Liver (tissue), 9 donors: Measurements from ENCODE around the gene APELA. TPM values are rescaled to one million over a fixed set of nuclear protein-coding genes. Genes with fewer than 3 reads are reported as not detected.

Experiments used
- DNase-seq: peaks from one replicate; pipeline ENCODE4 v3.0.0-alpha.2; 2017; ENCODE audit warnings: low spot score
- H3K27ac ChIP-seq, 2 donors: one replicate each; pipeline ENCODE4 v1.7.0; 2013; ENCODE audit warnings: inconsistent platforms in 2 of 2, low read length in 2 of 2, control low read depth in 1 of 2, low read depth in 1 of 2, mild to moderate bottlenecking in 1 of 2
- H3K27me3 ChIP-seq, 4 donors: one replicate each; pipeline versions ENCODE4 v1.6.1 to v1.7.0; 2013; ENCODE audit warnings: low read length in 3 of 4, inconsistent platforms in 1 of 4, mild to moderate bottlenecking in 1 of 4, moderate library complexity in 1 of 4; ENCODE audit not compliant: control insufficient read depth in 4 of 4, insufficient read depth in 4 of 4
- H3K36me3 ChIP-seq, 4 donors: one replicate each; pipeline versions ENCODE4 v1.6.1 to v1.7.0; 2013; ENCODE audit warnings: low read length in 3 of 4, mild to moderate bottlenecking in 3 of 4, low read depth in 1 of 4, moderate library complexity in 1 of 4; ENCODE audit not compliant: control insufficient read depth in 4 of 4, insufficient read depth in 3 of 4
- H3K4me1 ChIP-seq, 4 donors: one replicate each; pipeline versions ENCODE4 v1.6.1 to v1.7.0; 2013; ENCODE audit warnings: low read length in 3 of 4, mild to moderate bottlenecking in 3 of 4, moderate library complexity in 1 of 4; ENCODE audit not compliant: control insufficient read depth in 4 of 4, insufficient read depth in 4 of 4
- H3K4me3 ChIP-seq, 3 donors: one replicate each; pipeline versions ENCODE4 v1.6.1 to v1.7.0; 2013; ENCODE audit warnings: low read length in 3 of 3, control low read depth in 1 of 3, low read depth in 1 of 3, mild to moderate bottlenecking in 1 of 3
- H3K9ac ChIP-seq, 2 donors: one replicate each; pipeline ENCODE4 v1.7.0; 2013; ENCODE audit warnings: low read length in 2 of 2, mild to moderate bottlenecking in 2 of 2, moderate library complexity in 2 of 2, control low read depth in 1 of 2, low read depth in 1 of 2
- H3K9me3 ChIP-seq, 4 donors: one replicate each; pipeline versions ENCODE4 v1.6.1 to v1.7.0; 2013; ENCODE audit warnings: low read length in 3 of 4; ENCODE audit not compliant: control insufficient read depth in 4 of 4
- ATF3 ChIP-seq: IDR thresholded peaks from 2 replicates; pipeline ENCODE4 v1.6.1; 2016; ENCODE audit warnings: antibody characterized with exemption
- EGR1 ChIP-seq, 2 donors: IDR thresholded peaks; 2 replicates each; pipeline ENCODE4 v1.6.1; 2016 to 2018; ENCODE audit warnings: antibody characterized with exemption in 2 of 2, low read depth in 2 of 2
- GABPA ChIP-seq, 2 donors: IDR thresholded peaks in 1 of 2; conservative IDR thresholded peaks in 1 of 2; 2 replicates each; pipeline ENCODE4 v1.6.1; 2016; ENCODE audit warnings: antibody characterized with exemption in 2 of 2, mild to moderate bottlenecking in 1 of 2, moderate library complexity in 1 of 2
- MAX ChIP-seq: IDR thresholded peaks from 2 replicates; pipeline ENCODE4 v1.6.1; 2016; ENCODE audit warnings: antibody characterized with exemption
- RXRA ChIP-seq, 2 donors: IDR thresholded peaks; 2 replicates each; pipeline ENCODE4 v1.6.1; 2017 to 2018; ENCODE audit warnings: antibody characterized with exemption in 2 of 2, mild to moderate bottlenecking in 1 of 2
- SP1 ChIP-seq: IDR thresholded peaks from 2 replicates; pipeline ENCODE4 v1.6.1; 2018; ENCODE audit warnings: antibody characterized with exemption, mild to moderate bottlenecking
- TAF1 ChIP-seq: conservative IDR thresholded peaks from 2 replicates; pipeline ENCODE4 v1.6.1; 2016; ENCODE audit warnings: antibody characterized with exemption, mild to moderate bottlenecking
- YY1 ChIP-seq: IDR thresholded peaks from 2 replicates; pipeline ENCODE4 v1.6.1; 2016; ENCODE audit warnings: antibody characterized with exemption, mild to moderate bottlenecking
- WGBS: extraction: QIAGEN DNeasy Blood & Tissue Kit; methylation state at CpG from one replicate; pipeline ENCODE4 v1.1.7; 2013; 5-methylcytosine and 5-hydroxymethylcytosine counted together
- polyA plus RNA-seq, 2 donors: library from polyadenylated mRNA; stranded (reverse) in 1 of 2; unstranded in 1 of 2; fragments of 200-250 nt in 1 of 2; fragments of >200 nt in 1 of 2; fragmentation: Nextera tagmentation in 1 of 2; extraction: Ambion mirVana in 1 of 2; gene quantifications; one replicate each; pipeline versions ENCODE4 v1.2.1 to v1.2.3, GENCODE V29; 2013 to 2015
- total RNA-seq, 2 donors: library from RNA; depleted of rRNA; stranded (reverse); fragments of >200 nt; gene quantifications; one replicate each; pipeline ENCODE4 v1.2.3, GENCODE V29; 2014
- TF ChIP-seq, protein P1 (sequence below): fragments of 150-350 bp; IDR thresholded peaks from 2 replicates; pipeline ENCODE4 v1.5.1; 2017; ENCODE audit warnings: improper control_type of control experiment, low read depth, low read length; ENCODE audit not compliant: missing input control
- TF ChIP-seq, protein P2 (sequence below): IDR thresholded peaks from 2 replicates; pipeline ENCODE4 v1.6.1; 2016; ENCODE audit warnings: antibody characterized with exemption
- donor health status: healthy.
- donor health status: healthy.
- donor health status: healthy.
- donor health status: healthy.
- donor health status: healthy.

The APELA gene
- total and polyA plus RNA-seq, 4 donors = 1.6 TPM; not detected in 3

- Histone ChIP-seq H3K9me3 (no peaks in the 10 kb centered on the region), H3K27me3 (no peaks in the 10 kb centered on the region), H3K27ac (no peak overlapping the region), H3K4me3 (no peak overlapping the region), H3K9ac (no peak overlapping the region), H3K36me3 (no peaks in the 10 kb centered on the region), H3K4me1 (peaks cover 0 to 3% (median under 1%) of the 10 kb centered on the region in 4 donors)
- TF ChIP-seq, protein P1, sequence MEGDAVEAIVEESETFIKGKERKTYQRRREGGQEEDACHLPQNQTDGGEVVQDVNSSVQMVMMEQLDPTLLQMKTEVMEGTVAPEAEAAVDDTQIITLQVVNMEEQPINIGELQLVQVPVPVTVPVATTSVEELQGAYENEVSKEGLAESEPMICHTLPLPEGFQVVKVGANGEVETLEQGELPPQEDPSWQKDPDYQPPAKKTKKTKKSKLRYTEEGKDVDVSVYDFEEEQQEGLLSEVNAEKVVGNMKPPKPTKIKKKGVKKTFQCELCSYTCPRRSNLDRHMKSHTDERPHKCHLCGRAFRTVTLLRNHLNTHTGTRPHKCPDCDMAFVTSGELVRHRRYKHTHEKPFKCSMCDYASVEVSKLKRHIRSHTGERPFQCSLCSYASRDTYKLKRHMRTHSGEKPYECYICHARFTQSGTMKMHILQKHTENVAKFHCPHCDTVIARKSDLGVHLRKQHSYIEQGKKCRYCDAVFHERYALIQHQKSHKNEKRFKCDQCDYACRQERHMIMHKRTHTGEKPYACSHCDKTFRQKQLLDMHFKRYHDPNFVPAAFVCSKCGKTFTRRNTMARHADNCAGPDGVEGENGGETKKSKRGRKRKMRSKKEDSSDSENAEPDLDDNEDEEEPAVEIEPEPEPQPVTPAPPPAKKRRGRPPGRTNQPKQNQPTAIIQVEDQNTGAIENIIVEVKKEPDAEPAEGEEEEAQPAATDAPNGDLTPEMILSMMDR = no peak
- TF ChIP-seq YY1 = no peak
- TF ChIP-seq GABPA (IDR thresholded peaks at IDR 0.05 in 1 of 2, conservative IDR thresholded peaks at IDR 0.05 in 1 of 2) = no peak
- TF ChIP-seq TAF1 = no peak
- no peak for TF ChIP-seq EGR1 (IDR thresholded peaks at IDR 0.05; ENCODE audit: low read depth in 2 of 2)
- no peak for DNase-seq
- 73% methylated on average over 3 of the region's 3 CpGs for WGBS
Measured at GRCh38 chr4:164872481-164872880, 4.5 kb upstream of the APELA start.

DNA sequence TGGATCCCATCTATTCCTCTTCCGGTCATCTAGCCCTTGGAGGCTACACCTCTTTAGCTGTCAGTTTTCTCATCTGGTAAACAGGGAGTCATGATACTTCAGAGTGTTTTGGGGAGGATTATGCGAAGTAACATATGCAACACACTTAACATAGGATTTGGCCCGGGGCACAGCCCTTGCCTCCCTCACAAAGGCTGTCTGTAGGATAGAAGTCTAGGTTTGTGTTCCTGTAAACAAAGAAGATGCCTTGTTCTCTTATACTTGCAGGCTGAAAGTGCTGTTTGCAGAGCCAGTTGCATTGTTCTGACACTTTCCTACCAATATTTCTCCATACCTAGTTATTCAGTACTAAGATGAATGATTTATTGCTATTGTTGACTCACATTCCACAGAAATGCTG is 2.2 kb upstream of the APELA start:
- no peaks in the 10 kb centered on the region for H3K36me3 ChIP-seq
- no peak overlapping the region for H3K4me3 ChIP-seq
- H3K27ac ChIP-seq = no peak overlapping the region
- 78% methylated on average over 3 of the region's 3 CpGs for WGBS
- peaks cover 0 to 3% (median under 1%) of the 10 kb centered on the region in 4 donors for H3K4me1 ChIP-seq
- H3K9ac ChIP-seq = no peak overlapping the region
- TF ChIP-seq ATF3 = no peak
- TF ChIP-seq GABPA (IDR thresholded peaks at IDR 0.05 in 1 of 2, conservative IDR thresholded peaks at IDR 0.05 in 1 of 2) = no peak
- TF ChIP-seq, protein P2, sequence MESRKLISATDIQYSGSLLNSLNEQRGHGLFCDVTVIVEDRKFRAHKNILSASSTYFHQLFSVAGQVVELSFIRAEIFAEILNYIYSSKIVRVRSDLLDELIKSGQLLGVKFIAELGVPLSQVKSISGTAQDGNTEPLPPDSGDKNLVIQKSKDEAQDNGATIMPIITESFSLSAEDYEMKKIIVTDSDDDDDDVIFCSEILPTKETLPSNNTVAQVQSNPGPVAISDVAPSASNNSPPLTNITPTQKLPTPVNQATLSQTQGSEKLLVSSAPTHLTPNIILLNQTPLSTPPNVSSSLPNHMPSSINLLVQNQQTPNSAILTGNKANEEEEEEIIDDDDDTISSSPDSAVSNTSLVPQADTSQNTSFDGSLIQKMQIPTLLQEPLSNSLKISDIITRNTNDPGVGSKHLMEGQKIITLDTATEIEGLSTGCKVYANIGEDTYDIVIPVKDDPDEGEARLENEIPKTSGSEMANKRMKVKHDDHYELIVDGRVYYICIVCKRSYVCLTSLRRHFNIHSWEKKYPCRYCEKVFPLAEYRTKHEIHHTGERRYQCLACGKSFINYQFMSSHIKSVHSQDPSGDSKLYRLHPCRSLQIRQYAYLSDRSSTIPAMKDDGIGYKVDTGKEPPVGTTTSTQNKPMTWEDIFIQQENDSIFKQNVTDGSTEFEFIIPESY = no peak
- no peak for TF ChIP-seq RXRA (IDR thresholded peaks at IDR 0.05)
- no peak for TF ChIP-seq SP1
- no peaks in the 10 kb centered on the region for H3K9me3 ChIP-seq
- H3K27me3 ChIP-seq = no peaks in the 10 kb centered on the region
- DNase-seq = no peak

GRCh38 chr4:164880489-164881262 is 3.7 kb downstream of the APELA start:
- H3K9ac ChIP-seq = no peak overlapping the region
- no peak overlapping the region for H3K4me3 ChIP-seq
- 58% methylated on average over 1 of the region's 1 CpG for WGBS
- H3K27ac ChIP-seq = no peak overlapping the region
- no peaks in the 10 kb centered on the region for H3K27me3 ChIP-seq
- DNase-seq = no peak
- peaks cover 0 to 3% (median under 1%) of the 10 kb centered on the region in 4 donors for H3K4me1 ChIP-seq
- TF ChIP-seq MAX (no peak), GABPA (IDR thresholded peaks at IDR 0.05 in 1 of 2, conservative IDR thresholded peaks at IDR 0.05 in 1 of 2) (no peak), EGR1 (IDR thresholded peaks at IDR 0.05; ENCODE audit: low read depth in 2 of 2) (no peak)
- H3K36me3 ChIP-seq = no peaks in the 10 kb centered on the region
- no peaks in the 10 kb centered on the region for H3K9me3 ChIP-seq
